CD4-positive, alpha-beta T cell treated with Interleukin-6 at 100 ng/mL for 8 hours (primary cell): ENCODE results near the gene YTHDF1.

Experiments
- DNase-seq: peaks from one replicate; pipeline ENCODE4 v3.0.0-alpha.2; 2020; ENCODE audit warnings: mixed read lengths, low spot score

Gene YTHDF1

DNA sequence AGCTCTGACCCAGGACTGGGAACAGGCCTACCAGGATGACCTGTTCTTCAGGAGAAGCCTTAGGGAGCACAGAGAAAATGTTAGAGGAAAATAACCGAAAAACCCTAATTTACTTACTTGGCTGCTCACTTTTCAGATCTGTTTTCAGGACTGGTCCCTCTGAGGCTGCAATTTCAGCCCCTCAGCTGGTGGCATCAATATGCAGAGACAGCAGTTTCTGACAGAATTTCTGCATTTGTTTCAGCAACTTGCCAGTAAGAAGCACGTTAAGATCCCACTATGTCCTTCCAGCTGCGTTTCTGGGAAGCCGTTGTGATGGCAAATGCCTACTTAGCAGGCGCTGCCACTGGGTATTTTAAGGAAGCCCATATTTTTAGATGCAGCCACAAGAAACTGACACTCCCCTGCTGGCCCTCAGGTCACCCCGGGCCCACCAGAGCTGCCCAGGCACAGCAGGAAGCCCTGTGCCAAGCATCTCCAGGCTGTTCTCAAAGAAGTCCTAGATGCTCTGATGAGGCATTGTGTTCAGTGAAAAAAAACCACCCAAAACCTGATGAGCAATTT is 7.5 kb downstream of the YTHDF1 start:
- no peak for DNase-seq

DNA sequence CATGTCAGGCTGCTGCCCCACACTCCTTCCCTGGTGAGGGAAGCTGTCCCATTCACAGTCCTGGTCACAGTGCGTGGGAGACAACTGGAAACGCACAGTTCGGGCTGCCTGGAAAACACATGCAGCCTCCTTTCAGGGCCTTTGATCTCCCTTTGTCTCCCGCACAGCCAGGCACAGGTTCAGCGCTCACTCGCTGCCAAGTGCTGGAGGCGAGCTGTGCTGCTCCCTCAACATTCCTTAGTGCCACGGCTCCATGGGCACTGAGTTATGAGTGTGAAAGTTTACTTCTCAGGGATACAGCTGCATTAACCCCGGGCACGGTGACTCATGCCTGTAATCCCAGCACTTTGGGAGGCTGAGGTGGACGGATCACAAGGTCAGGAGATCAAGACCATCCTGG is 9.1 kb downstream of the YTHDF1 start:
- DNase-seq: no peak

DNA sequence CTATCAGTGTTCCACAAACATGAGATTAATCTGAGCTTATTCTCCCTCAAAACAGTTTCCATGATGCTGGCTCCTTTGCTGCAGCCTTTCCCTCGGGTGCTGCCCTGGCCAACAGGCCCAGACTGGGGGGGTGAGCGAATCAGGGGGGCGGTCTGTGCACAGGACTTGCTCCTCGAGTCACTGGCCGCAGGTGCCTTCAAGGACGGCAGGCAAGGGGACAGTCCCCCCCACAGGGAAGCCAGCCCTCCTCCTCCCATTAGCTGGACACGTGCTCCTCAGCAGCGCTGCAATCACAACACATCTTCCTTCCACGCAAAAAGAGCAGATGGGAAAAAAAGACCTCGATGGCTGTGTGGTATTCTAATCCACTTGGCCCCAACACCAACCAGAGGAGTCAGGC is 10.0 kb downstream of the YTHDF1 start:
- DNase-seq: no peak

DNA sequence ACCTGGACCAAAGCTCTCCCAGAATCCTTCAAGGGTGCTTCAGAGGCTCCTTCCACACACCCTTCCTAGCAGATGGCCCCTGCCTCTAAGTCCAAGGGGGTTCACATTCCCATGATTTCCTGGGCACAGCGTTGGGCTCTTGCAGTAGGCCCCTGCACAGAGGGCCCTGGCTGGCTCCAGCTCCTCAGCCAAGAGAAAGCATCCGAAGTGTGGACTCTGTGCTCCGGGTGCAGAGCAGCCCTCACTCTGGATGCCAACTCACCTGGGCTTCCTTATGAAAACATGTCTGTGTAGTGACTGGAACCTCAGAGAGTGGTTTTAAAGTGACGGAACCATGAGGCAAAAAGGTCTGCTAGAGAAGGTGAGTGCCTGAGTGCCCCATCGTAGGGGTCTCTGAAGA is 11.6 kb downstream of the YTHDF1 start:
- no peak for DNase-seq

DNA sequence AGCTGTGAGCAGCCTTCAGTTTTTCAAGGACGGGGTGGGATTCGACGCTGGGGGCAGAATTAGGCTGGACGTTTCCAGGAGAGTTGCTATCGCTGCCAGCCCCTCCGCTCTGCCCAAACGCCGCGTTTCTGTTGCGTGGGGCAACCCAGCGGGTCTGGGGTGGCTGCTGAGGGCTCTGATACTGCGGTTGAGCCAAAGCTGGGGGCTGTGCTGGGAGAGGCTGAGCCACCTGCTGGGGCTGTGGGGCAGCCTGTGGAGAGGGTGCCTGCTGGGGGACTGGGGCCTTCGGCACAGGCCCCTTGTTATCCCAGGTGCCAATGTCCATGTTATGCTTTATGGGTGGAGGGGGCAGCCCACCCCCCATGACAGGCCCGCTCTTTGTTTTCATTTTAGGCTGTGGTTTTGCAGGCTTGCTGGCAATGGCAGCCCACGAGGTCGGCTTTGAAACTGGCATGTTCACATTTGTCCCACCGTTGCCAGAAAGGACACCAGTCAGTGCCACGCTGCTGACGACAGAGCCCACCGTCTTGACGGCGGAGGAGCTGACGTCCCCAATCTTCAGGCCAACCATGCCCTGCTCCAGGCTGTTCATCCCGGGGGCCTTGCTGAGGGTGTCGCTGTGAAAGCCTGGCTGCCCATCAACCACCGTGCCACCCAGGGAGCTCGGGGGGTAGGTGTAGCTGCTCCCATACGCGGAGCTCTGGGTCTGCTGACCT is 13.0 kb downstream of the YTHDF1 start:
- DNase-seq: no peak

DNA sequence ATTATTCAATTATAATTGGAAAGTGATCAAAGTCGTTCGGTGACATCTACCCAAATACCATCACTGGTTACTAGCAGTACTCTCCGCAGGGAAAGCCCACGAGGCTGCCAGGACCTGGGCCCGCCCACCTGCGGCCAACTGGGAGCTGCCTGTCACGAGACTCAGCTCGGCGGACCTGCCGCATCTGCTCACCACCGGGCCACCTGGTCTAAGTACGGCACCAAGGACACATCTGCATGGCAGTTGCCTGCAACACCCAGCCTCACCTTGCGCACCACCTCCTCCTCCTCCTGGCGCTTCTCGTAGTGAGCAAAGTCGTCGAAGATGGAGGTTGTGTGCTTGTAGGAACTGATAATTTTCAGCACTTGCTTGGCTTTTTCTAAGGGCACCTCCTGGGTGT is 13.9 kb downstream of the YTHDF1 start:
- no peak for DNase-seq

DNA sequence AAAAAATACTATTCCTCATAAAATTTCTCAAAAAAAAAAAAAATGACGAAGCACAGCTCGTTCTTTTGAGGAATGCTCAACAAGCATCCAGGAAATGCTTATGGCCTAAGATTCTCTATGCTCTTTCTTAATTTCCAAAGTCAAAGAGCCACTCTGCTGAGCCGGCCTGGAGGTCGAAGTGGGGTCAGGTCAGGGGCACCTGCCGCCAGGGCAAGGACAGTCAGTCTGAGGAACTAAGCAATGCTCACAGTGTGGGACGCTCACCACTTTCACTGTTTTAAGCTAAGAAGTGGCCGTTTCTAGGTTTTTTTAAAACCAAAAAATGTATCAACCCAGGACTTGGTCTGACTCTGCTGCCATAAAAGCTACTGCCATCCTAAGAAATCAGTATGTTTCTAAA is 17.3 kb downstream of the YTHDF1 start:
- DNase-seq: no peak

DNA sequence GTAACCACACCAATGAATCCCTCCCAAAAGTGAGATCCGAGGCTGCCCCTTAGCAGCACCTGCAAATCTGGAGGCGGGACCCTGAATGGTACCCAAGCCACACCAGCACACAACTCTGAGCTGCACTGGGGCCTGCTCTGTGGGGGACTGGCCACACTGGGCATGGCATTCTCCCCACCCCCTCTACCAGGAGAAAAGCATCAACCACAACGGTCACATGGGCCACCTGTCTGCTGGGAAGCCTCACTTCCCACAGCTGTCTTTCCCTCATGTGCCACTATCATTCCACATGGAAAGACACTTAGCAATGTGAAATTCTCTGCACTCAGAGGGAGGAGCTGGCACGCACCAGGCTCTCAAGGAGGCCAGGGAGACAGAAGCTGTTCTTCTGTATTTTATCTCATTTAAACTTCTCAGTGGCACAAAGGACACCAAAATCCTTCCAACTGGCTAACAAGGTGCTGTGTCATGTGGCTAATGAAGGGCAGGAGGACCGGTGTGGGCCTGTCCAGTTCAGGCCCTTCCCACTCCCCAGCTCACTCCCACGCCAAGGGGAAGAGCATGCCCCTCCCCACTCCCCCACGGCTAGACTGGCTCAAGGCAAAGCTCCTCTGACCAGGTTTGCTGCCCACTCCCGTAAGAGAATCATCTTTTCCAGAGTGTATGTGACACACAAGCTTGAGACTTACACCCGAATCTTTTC is 19.0 kb downstream of the YTHDF1 start:
- no peak for DNase-seq

DNA sequence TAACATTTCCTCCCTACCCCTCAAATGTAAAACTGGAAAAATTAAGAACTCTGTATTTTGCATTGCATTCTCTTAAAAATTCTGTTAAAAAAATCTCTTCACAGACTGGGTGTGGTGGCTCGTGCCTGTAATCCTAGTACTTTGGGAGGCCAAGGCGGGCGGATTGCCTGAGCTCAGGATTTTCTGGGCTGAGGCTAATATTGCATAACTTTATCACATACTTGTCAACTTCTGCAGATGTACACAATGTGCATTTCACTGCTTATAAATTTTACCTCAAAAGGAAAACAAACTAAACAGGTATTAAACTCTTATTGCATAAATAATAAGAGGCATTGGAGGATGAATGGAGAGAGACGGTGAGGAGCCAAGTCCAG is 21.1 kb downstream of the YTHDF1 start:
- no peak for DNase-seq

DNA sequence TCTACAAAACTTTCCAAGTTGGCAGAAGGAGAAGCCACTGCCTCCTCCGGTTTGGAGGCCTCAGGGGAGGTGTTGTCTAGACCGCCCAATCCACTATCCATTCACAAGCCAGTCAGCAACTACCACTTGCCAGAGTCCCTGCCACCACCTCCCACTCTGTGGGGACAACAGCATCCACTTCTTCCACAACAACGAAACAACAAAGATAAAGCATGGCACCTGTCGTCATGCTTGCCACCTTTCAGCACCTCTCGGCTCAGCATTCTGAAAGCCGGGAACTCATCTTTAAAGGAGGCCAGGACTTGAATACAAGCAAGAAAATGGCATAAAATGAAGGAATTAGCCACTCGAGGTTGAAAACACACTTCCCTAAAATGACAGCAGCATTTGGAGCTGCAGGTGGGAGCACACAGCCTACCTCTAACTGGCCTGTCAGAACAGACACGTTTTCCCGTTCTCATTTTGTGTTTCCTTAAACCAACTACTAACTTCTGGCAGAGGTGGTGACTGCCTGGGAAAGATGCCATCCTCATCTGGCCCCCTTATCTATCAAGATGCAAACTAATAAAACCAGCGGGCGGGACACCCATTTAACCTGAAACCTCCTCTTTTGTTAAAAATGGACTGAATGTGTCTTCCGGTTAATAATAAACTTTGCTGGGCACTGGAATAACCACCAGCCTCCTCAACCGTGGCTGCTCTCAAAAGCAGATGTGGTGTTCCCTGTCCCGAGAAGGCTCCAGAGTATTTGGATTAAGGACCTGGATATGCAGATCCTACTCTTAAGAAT is 21.7 kb downstream of the YTHDF1 start:
- DNase-seq: no peak

DNA sequence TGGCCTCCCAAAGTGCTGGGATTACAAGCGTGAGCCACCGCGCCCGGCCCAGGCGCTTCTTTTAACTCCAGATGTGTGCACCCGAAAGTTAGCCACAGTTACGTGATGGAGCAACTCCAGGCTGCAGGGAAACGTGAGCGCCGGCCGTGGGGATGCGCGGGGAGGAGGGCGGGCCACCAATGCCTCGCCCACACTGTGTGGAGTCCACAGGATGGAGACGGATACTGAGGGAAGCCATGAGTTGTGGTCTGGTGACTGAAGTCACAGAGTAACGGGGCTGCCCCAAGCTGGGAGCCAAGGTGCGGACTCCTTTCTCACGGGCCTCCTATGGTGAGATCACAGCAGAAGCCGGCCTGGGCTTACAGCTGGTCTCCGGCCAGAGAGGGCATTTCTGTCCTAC is 23.2 kb downstream of the YTHDF1 start:
- DNase-seq: no peak

DNA sequence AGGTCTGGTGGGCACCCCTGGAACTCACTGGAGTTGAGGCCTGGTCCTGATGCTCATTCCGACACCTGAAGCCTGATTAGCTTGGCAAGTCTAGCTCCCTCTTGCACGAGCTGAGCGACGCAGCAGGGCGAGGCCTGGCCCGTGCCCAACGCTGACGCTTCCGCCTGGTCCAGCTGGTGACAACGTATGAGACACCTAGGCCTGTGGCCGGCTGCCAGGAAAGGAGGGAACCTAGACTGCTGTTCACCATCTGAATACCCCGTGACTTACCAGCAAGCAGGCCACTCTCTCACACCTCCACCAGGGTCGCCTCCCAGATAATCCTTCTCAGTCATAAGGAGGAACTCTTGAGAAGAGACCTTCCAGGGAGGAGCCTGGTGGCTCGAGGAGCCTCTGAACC is 24.5 kb downstream of the YTHDF1 start:
- DNase-seq: no peak

DNA sequence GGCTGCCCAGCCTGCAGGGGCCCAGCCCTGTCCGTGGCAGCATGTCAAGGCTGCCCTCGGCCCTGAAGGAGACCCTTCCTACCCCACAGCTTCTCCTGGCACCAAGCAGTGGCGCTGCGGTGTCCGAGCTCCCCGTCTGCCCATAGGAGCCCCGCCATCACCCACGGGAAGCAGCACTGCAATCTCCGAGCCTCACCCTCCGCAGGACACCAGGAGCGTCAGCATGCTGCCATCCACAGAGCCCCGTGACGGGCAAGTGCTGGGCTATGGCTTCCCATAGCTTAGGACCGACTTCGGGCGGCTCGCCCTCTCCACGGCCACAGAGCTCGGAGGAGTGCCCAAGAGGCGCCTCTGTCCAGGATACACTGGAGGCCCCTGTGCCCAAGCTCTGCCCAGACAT is 25.1 kb downstream of the YTHDF1 start:
- DNase-seq: no peak

DNA sequence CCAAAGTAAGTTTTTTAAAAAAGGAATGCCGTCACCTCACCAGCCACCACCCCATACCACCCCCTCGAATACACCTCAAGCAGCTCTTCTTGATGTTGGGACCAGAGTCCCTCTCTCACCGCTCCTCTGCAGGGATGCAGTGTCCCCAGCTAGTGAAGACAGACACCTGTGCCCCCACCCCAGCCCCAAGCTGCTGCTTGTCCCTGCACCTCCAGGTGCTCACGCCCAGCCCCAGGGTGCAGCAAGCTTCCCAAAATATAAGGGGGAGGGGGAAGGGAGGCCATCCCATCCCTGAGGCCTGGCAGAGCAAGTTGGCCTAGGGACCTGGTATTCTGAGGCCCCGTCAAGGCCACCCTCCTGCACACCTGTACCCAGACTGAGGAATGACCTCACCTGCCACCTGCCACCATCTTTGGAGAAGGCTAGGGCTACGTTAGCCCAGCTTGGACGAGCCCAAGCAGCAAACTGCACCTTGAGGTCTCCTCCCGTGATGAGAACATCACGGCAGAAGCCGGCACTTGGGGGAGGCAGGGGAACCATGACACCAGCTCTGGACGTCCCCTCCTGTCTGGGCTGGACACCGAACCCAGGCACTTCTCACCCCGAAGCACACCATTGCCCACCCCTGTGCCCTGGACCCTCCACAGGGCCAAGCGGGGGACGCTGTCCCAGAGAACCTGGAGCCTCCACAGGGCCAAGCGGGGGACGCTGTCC is 25.9 kb downstream of the YTHDF1 start:
- no peak for DNase-seq

DNA sequence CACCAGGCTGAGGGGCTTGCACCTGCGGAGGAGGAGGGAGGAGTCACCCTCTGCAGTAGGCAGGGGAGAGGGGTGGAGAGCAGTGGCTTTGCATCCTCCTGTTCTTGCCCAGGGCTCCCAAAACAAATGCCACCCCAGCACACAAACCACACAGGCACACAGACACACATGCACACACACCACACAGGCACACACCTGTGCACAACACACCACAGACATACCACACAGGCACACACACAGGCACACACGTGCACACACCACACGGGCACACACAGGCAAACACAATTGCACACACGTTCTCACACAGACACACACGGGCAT is 26.6 kb downstream of the YTHDF1 start:
- no peak for DNase-seq

DNA sequence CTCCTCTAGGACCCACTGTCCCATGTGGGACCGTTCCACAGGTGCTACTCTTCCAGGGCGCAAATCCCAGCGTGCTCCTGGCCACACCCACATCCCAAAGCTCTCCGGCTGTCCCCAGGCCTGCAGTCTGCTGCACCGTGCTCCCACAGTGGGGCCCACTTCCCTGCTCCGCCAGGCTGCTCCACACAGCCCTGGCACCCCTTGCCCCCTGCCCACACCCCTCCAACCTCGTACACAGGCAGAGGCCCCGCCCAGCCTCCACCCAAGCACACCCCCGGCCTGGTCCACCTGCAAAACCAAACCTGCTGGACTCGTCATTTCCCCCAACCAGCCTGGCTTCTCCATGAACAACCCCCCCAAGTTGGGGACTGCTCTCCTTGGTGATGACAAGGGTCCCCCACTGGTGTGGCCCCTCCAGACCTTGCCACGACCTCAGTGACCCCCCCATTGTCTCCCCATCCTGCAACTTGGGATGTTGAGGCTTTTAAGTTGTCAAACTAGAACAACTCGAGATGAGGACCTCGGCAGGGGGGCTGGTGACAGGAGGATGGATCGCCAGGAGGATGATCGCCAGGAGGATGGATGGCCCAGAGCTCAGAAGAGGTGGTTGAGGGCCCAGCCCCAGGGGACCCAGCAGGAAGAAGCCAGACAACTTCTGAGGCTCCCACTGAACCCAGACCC is 27.1 kb downstream of the YTHDF1 start:
- DNase-seq: no peak

DNA sequence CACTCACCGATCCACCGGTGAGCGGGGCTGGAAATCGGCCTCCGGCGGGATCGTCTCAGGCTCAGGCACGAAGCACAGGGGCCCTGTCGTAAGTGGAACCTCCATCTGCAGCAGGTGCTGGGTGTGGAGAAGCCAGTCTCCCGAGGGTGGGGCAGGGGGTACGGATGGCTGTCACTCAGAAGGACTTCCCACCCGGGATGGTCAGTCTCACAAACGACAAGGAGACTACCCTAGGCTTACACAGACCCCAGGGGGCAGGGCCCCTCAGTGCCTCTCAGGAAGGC is 27.8 kb downstream of the YTHDF1 start:
- no peak for DNase-seq

DNA sequence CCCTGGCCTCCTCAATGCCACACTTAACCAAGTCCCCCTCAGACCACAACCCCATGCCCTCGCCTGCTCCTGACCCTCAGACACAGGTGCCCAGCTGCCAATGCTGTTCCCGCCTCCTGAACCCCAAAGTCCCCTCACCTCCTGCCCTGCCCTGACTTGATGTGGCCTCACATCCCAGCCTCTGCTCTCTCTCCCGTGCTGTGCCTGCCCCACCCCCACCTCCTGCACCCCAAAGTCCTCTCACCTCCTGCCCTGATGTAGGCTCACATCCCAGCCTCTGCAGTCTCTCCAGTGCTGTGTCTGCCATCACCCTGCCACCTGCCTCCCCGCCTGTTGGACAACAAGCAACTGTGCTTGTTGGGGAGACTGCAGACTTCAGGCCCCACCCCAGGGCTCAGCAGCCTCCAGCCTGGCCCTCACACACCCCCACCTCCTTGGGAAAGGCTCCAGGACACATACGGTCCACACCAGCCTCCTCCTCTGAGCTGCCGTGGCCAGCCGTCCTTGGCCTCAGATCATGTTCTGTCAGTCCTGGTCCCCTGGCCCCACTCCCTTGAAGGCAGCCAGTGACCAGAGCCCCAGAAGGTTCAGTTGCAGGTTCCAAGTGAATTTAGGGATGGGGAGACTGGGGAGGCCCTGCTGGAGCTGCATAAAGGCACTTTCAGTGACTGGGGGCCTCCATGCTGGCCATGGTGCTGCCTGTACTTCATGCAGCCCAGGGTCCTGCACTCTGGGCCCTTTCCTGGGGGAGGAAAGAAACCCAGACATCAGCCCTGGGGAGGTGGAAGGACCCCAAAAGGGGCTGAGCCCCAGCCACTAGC is 28.4 kb downstream of the YTHDF1 start:
- no peak for DNase-seq

DNA sequence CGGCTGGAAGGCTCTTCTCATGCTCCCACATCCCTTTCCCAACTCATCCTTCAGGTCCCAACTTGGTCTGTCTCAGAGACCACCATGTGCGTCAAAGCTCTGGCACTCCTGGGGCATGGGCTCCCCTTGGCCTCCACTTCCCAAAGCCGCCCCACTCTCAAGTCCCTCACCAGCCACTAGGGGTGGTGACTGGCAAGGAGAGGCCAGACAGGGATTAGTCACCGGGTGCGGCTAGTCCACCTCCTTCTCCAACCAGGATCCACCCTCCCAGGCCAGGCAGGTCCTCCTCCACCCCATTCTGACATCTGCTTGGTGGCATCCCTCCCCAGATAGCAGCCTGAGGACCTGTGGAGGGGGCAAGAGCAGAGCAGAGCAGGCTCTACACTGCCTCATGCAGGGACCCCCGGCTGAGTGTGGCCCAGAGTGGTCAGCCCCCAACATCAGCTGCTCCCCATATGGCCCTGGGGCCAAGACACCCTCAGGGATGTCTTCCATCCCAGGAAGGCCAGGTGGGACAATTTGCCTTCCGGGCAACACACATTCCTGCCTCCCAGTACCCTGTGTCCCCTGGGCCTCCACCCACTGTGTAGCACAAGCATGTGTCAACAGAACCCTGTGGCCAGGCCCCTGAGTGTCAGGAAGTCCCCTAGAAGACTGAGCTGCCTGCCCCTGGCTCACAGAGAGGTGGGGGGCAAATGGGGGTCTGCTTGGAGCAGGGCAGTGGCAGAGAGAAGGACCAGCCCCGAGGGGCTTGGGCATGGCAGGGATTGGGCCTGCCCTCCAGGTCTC is 29.2 kb downstream of the YTHDF1 start:
- DNase-seq: no peak

DNA sequence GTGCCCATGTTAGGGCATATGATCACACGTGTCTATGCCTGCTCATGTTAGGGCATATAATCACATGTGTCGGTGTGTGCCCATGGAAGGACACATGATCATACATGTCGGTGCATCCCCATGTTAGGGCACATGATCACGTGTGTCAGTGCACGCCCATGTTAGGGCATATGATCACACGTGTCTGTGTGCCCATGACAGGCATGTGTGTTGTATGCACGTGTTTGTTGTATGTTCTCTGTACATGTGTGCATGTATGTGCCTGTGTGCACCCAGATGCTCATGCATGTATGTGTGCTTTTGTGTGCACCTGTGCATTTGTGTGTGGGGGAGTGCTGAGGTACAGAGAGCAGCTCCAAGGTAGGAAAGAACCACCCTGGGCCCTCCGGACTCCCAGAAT is 29.8 kb downstream of the YTHDF1 start:
- DNase-seq: no peak
